ENCODE measurements around the gene HMCN1. TPM values are rescaled to one million over a fixed set of nuclear protein-coding genes. Genes with fewer than 3 reads are reported as not detected.

The HMCN1 gene
- polyA plus RNA-seq, 1 of the 3 experiments (the other 2 are of a cell fraction): 59.5 TPM

DNA sequence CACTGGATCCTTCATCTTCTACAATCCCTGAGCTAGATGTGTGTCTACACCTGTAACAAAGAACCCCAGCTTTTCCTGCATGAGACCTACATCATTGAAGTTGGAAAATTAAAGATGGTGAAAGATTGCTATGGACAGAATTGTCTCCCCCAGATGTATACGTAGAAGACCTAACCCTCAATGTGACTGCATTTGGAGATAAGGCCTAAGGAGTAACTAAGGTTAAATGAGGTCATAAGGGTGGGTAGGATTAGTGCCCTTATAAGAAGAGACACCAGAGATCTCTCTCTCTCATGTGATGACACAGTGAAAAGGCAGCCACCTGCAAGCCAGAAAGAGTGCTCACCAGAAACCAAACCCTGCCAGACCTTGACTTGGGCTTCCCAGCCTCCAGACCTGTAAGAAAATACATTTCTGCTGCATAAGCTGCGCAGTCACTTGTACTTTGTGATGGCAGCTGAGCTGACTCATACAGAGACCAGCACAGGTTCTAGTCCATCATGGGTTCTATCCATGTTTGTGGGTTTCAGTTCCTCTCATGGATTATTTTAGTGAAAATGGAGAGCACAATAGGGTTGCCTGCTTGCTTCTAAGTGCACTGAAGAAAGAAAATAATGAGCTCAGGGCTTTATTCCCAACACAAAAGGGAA is 460.0 kb downstream of the HMCN1 start (continued):
- TF ChIP-seq FOXM1 (IDR thresholded peaks at IDR 0.05; ENCODE audit: low read depth) (no peak), GABPA (IDR thresholded peaks at IDR 0.05; ENCODE audit: low read depth) (no peak)
- TF ChIP-seq, protein P1, sequence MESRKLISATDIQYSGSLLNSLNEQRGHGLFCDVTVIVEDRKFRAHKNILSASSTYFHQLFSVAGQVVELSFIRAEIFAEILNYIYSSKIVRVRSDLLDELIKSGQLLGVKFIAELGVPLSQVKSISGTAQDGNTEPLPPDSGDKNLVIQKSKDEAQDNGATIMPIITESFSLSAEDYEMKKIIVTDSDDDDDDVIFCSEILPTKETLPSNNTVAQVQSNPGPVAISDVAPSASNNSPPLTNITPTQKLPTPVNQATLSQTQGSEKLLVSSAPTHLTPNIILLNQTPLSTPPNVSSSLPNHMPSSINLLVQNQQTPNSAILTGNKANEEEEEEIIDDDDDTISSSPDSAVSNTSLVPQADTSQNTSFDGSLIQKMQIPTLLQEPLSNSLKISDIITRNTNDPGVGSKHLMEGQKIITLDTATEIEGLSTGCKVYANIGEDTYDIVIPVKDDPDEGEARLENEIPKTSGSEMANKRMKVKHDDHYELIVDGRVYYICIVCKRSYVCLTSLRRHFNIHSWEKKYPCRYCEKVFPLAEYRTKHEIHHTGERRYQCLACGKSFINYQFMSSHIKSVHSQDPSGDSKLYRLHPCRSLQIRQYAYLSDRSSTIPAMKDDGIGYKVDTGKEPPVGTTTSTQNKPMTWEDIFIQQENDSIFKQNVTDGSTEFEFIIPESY (IDR thresholded peaks at IDR 0.05; ENCODE audit: borderline replicate concordance, low read depth): no peak

DNA sequence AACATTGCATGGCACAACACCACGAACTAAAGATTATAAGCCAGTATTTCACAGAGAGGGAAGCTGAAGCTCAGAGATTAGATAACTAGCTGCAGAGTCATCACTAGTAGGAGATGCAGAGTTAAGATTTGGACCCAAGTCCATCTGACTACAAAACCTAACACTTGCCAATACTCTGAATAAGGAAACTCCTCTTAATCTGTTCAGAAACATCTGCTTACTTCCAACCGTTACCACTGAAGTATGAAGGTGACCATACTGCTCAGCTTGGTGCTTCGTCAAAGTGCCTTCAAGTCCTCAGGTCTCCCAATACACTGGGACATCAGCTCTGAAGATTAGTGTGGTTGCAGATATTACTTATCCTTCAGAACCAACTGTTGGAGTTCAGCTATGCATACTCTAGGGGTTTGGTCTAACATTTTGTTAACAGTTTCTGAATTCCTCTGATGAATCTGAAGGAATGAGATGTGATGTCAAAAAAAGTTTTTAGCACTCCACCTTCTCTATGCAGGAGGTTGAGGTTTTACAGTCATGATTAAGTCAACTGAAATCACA is 461.3 kb downstream of the HMCN1 start:
- Histone ChIP-seq H3K9me2 (no peaks in the 10 kb centered on the region), H2AFZ (ENCODE audit: low read depth) (no peak overlapping the region), H3K27me3 (ENCODE audit: insufficient read depth) (no peaks in the 10 kb centered on the region), H3K9me3 (no peaks in the 10 kb centered on the region), H3K36me3 (replicated peaks in 1 of 2; ENCODE audit: control insufficient read depth in 1 of 2, insufficient read depth in 2 of 2, low read length in 1 of 2) (peaks cover 0 to 6% of the 10 kb centered on the region in 2 experiments), H3K4me2 (no peak overlapping the region), H3K79me2 (ENCODE audit: insufficient read depth) (no peaks in the 10 kb centered on the region), H4K20me1 (ENCODE audit: insufficient read depth) (no peaks in the 10 kb centered on the region), H3K4me1 (ENCODE audit: control insufficient read depth in 1 of 2, insufficient read depth in 2 of 2, low read depth in 1 of 2, low read length in 1 of 2) (peaks cover 0 to 8% of the 10 kb centered on the region in 2 experiments; a peak in 1 of 4 replicates), H3F3A (replicated peaks; ENCODE audit: insufficient read depth) (peaks cover 3% of the 10 kb centered on the region), H3K9ac (no peak overlapping the region), H3K4me3 (ENCODE audit: low read depth in 2 of 2, low read length in 1 of 2) (no peak overlapping the region), H3K27ac (ENCODE audit: low read depth in 2 of 2, low read length in 1 of 2) (no peak overlapping the region)
- ChIA-PET CTCF (no interaction called here), POLR2A (no interaction called here)
- TF ChIP-seq NFIC (IDR thresholded peaks at IDR 0.05; ENCODE audit: borderline replicate concordance) (no peak), GATA2 (CRISPR knock-in tag; IDR thresholded peaks at IDR 0.05) (no peak), RXRA (IDR thresholded peaks at IDR 0.05; ENCODE audit: borderline replicate concordance, low read depth) (no peak), TCF12 (IDR thresholded peaks at IDR 0.05) (no peak), TAF1 (IDR thresholded peaks at IDR 0.05; ENCODE audit: borderline replicate concordance, low read depth, low read length) (no peak), ELF1 (IDR thresholded peaks at IDR 0.05) (no peak), RAD21 (IDR thresholded peaks at IDR 0.05; ENCODE audit: low read length) (no peak), GABPA (IDR thresholded peaks at IDR 0.05; ENCODE audit: low read depth) (no peak), FOSL2 (IDR thresholded peaks at IDR 0.05; ENCODE audit: borderline replicate concordance, low read depth) (no peak), SIN3A (IDR thresholded peaks at IDR 0.05; ENCODE audit: borderline replicate concordance, low read depth, low read length) (no peak), EZH2phosphoT487 (IDR thresholded peaks at IDR 0.05; ENCODE audit: borderline replicate concordance, low read depth) (no peak)
- TF ChIP-seq, protein P2, sequence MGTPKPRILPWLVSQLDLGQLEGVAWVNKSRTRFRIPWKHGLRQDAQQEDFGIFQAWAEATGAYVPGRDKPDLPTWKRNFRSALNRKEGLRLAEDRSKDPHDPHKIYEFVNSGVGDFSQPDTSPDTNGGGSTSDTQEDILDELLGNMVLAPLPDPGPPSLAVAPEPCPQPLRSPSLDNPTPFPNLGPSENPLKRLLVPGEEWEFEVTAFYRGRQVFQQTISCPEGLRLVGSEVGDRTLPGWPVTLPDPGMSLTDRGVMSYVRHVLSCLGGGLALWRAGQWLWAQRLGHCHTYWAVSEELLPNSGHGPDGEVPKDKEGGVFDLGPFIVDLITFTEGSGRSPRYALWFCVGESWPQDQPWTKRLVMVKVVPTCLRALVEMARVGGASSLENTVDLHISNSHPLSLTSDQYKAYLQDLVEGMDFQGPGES (IDR thresholded peaks at IDR 0.05; ENCODE audit: low read depth, low read length): no peak
- TF ChIP-seq, protein P3, sequence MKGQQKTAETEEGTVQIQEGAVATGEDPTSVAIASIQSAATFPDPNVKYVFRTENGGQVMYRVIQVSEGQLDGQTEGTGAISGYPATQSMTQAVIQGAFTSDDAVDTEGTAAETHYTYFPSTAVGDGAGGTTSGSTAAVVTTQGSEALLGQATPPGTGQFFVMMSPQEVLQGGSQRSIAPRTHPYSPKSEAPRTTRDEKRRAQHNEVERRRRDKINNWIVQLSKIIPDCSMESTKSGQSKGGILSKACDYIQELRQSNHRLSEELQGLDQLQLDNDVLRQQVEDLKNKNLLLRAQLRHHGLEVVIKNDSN (IDR thresholded peaks at IDR 0.05; ENCODE audit: borderline replicate concordance, low read depth): no peak
- TF ChIP-seq, protein P4, sequence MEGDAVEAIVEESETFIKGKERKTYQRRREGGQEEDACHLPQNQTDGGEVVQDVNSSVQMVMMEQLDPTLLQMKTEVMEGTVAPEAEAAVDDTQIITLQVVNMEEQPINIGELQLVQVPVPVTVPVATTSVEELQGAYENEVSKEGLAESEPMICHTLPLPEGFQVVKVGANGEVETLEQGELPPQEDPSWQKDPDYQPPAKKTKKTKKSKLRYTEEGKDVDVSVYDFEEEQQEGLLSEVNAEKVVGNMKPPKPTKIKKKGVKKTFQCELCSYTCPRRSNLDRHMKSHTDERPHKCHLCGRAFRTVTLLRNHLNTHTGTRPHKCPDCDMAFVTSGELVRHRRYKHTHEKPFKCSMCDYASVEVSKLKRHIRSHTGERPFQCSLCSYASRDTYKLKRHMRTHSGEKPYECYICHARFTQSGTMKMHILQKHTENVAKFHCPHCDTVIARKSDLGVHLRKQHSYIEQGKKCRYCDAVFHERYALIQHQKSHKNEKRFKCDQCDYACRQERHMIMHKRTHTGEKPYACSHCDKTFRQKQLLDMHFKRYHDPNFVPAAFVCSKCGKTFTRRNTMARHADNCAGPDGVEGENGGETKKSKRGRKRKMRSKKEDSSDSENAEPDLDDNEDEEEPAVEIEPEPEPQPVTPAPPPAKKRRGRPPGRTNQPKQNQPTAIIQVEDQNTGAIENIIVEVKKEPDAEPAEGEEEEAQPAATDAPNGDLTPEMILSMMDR (IDR thresholded peaks at IDR 0.05): no peak
- TF ChIP-seq, protein P5, sequence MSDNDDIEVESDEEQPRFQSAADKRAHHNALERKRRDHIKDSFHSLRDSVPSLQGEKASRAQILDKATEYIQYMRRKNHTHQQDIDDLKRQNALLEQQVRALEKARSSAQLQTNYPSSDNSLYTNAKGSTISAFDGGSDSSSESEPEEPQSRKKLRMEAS (IDR thresholded peaks at IDR 0.05; ENCODE audit: low read depth): no peak
- 53% methylated on average over 3 of the region's 3 CpGs for WGBS (ENCODE audit: low lambda C conversion rate)
- DNase-seq: no peak
